Lower lobe of right lung (tissue), 2 donors: ENCODE data around the gene MBTPS1. TPM values are rescaled to one million over a fixed set of nuclear protein-coding genes. Genes with fewer than 3 reads are reported as not detected.

ENCODE experiments used
- ATAC-seq, 2 donors: fragments of 200-7000 bp; cut with Tn5 transposase; one replicate each; pipeline ENCODE4 v1.9.1; 2020 to 2022; ENCODE audit warnings: mild to moderate bottlenecking in 2 of 2, moderate library complexity in 2 of 2
- DNase-seq: peaks from one replicate; pipeline ENCODE4 v3.0.0-alpha.2; 2020
- H3K27ac ChIP-seq: fragments of 200-600 bp; one replicate; pipeline ENCODE4 v1.8.0; 2022
- H3K27me3 ChIP-seq: fragments of 200-600 bp; one replicate; pipeline ENCODE4 v1.8.0; 2022; ENCODE audit warnings: low read depth
- H3K36me3 ChIP-seq: fragments of 200-600 bp; one replicate; pipeline ENCODE4 v1.8.0; 2022; ENCODE audit warnings: mild to moderate bottlenecking
- H3K4me1 ChIP-seq: fragments of 200-600 bp; one replicate; pipeline ENCODE4 v1.8.0; 2022
- H3K4me3 ChIP-seq: fragments of 200-600 bp; one replicate; pipeline ENCODE4 v1.8.0; 2022; ENCODE audit warnings: mild to moderate bottlenecking
- H3K9me3 ChIP-seq: fragments of 200-600 bp; one replicate; pipeline ENCODE4 v1.8.0; 2022
- CTCF ChIP-seq: fragments of 200-600 bp; IDR thresholded peaks from one replicate; pipeline ENCODE4 v1.8.0; 2022; ENCODE audit warnings: antibody characterized with exemption, mild to moderate bottlenecking
- intact Hi-C: fragments of 100-400 bp; cut with DNase I; formaldehyde crosslinking; loops from one replicate; pipeline ENCODE4 v1.11.0; 2022
- total RNA-seq: library from RNA; stranded (reverse); fragmentation: NEBNext Ultra II Directional; extraction: Animal tissue kit (Norgen Biotek cat#: 25700); gene quantifications from one replicate; pipeline ENCODE4 v1.2.1, GENCODE V29; 2021
- donor health status: DM: no; HTN: yes; CAD: no; lungs with severe emphysema.

MBTPS1 gene
- total RNA-seq, 1 donor from 2014 or later = 94.7 TPM

- DNase-seq (no peak), ATAC-seq (peak in 1 of 2 donors; percentile 38)
- intact Hi-C loops = no loop called here
- Histone ChIP-seq H3K36me3 (peaks cover 86% of the 10 kb centered on the region), H3K4me3 (no peak overlapping the region), H3K4me1 (no peaks in the 10 kb centered on the region), H3K27me3 (no peaks in the 10 kb centered on the region), H3K27ac (no peak overlapping the region), H3K9me3 (no peaks in the 10 kb centered on the region)
- no peak for TF ChIP-seq CTCF
Measured at GRCh38 chr16:84055366-84055765, 61.4 kb downstream of the MBTPS1 start.

DNA sequence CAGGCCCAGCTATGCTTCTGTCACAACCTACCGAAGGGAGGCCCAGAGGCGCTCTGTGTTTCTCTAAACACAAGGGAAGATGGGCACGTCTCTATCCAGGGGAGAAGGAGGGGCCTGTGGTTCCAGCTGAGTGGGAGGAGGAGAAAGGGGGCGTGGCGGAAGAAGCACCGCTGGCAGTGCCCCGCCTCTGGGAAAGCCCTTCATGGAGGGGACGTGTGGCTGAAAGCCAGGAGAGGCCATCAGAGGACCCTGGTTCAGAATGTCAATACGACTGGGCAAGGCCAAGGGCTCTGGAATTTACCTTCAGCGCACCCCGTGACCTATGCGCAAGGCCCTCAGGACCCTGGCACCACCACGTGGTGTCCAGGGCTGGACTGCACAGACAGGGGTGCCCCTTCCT lies 61.8 kb downstream of the MBTPS1 start:
- Histone ChIP-seq H3K36me3 (peaks cover 86% of the 10 kb centered on the region), H3K4me3 (no peak overlapping the region), H3K4me1 (no peaks in the 10 kb centered on the region), H3K27ac (no peak overlapping the region), H3K9me3 (no peaks in the 10 kb centered on the region), H3K27me3 (no peaks in the 10 kb centered on the region)
- no peak for TF ChIP-seq CTCF
- ATAC-seq (peak in 1 of 2 donors; percentile 25), DNase-seq (peak; percentile 40)
- intact Hi-C loops = no loop called here

DNA sequence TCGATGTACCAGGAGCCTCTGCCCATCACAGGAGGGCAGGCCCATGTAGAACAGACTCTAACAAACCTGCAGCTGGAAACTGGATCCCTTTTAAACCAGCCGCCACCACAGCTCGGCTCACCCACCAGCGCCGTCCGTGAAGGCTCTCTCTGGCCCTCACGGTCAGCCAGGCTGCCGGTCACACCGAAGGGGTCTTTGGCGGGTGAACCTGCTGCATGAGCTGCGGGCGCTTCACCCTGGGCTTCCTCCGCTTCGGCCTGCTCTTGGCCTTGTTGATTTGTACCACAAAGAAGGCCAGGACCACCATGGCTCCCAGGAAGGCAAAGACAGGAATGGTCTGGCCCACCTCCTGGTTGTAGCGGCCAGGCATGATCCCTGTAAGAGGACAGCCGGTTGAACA lies 62.5 kb downstream of the MBTPS1 start:
- H3K4me1 ChIP-seq = no peaks in the 10 kb centered on the region
- H3K36me3 ChIP-seq = peaks cover 86% of the 10 kb centered on the region
- H3K4me3 ChIP-seq = no peak overlapping the region
- no peak for ATAC-seq
- DNase-seq = peak; percentile 27
- intact Hi-C loops = no loop called here
- no peak overlapping the region for H3K27ac ChIP-seq
- no peaks in the 10 kb centered on the region for H3K27me3 ChIP-seq
- no peaks in the 10 kb centered on the region for H3K9me3 ChIP-seq
- no peak for TF ChIP-seq CTCF

- no peaks in the 10 kb centered on the region for H3K4me1 ChIP-seq
- DNase-seq = no peak
- H3K36me3 ChIP-seq = peaks cover 86% of the 10 kb centered on the region
- intact Hi-C loops = no loop called here
- H3K4me3 ChIP-seq = no peak overlapping the region
- TF ChIP-seq CTCF = no peak
- peak in 1 of 2 donors; percentile 12 for ATAC-seq
- no peak overlapping the region for H3K27ac ChIP-seq
- H3K9me3 ChIP-seq = no peaks in the 10 kb centered on the region
- H3K27me3 ChIP-seq = no peaks in the 10 kb centered on the region
Measured at GRCh38 chr16:84053237-84053636, 63.5 kb downstream of the MBTPS1 start.

GRCh38 chr16:84052071-84052622 lies 64.6 kb downstream of the MBTPS1 start:
- intact Hi-C loops = no loop called here

More at GRCh38 chr16:84052071-84052622, 64.6 kb downstream of the MBTPS1 start:
- peaks cover 79% of the 10 kb centered on the region for H3K36me3 ChIP-seq
- DNase-seq = peak; percentile 32
- H3K4me3 ChIP-seq = no peak overlapping the region
- H3K4me1 ChIP-seq = no peaks in the 10 kb centered on the region
- no peaks in the 10 kb centered on the region for H3K27me3 ChIP-seq
- no peak for TF ChIP-seq CTCF
- H3K9me3 ChIP-seq = no peaks in the 10 kb centered on the region
- no peak for ATAC-seq
- no peak overlapping the region for H3K27ac ChIP-seq
